Glutamatergic neuron (in vitro differentiated cells): ENCODE results near the gene TIPRL. TPM values are rescaled to one million over a fixed set of nuclear protein-coding genes. Genes with fewer than 3 reads are reported as not detected.

Experiments
- DNase-seq: peaks from one replicate; pipeline ENCODE4 v3.0.0; 2022
- H3K27ac Mint-ChIP-seq: one replicate; pipeline ENCODE4 v1.8.0; 2020; ENCODE audit warnings: mild to moderate bottlenecking, mixed read lengths, inconsistent platforms; ENCODE audit not compliant: unreplicated experiment
- H3K27me3 Mint-ChIP-seq: one replicate; pipeline ENCODE4 v1.8.0; 2020; ENCODE audit warnings: mild to moderate bottlenecking, moderate library complexity, mixed read lengths, inconsistent platforms; ENCODE audit not compliant: unreplicated experiment
- H3K36me3 Mint-ChIP-seq: one replicate; pipeline ENCODE4 v1.8.0; 2020; ENCODE audit warnings: mild to moderate bottlenecking, mixed read lengths, inconsistent platforms; ENCODE audit not compliant: unreplicated experiment
- H3K4me1 Mint-ChIP-seq: one replicate; pipeline ENCODE4 v1.8.0; 2020; ENCODE audit warnings: mild to moderate bottlenecking, low read depth, mixed read lengths, inconsistent platforms; ENCODE audit not compliant: unreplicated experiment
- H3K4me3 Mint-ChIP-seq: one replicate; pipeline ENCODE4 v1.8.0; 2020; ENCODE audit warnings: mild to moderate bottlenecking, mixed read lengths, inconsistent platforms; ENCODE audit not compliant: unreplicated experiment
- H3K9me3 Mint-ChIP-seq: one replicate; pipeline ENCODE4 v1.8.0; 2020; ENCODE audit warnings: mild to moderate bottlenecking, moderate library complexity, mixed read lengths, inconsistent platforms; ENCODE audit not compliant: unreplicated experiment
- CTCF ChIP-seq: fragments of 200-600 bp; sonication (generic); IDR thresholded peaks from one replicate; pipeline ENCODE4 v1.5.0; 2021; ENCODE audit not compliant: partially characterized antibody, unreplicated experiment
- total RNA-seq: library from RNA; stranded (reverse); fragmentation: NEBNext Ultra II Directional; extraction: Animal tissue kit (Norgen Biotek cat#: 25700); gene quantifications from one replicate; pipeline ENCODE4 v1.2.1, GENCODE V29; 2021; ENCODE audit not compliant: unreplicated experiment

The TIPRL gene
- total RNA-seq, 1 donor from 2014 or later, result 27.8 TPM

- DNase-seq, result no peak
- H3K9me3 Mint-ChIP-seq, result no peaks in the 10 kb centered on the region
- TF ChIP-seq CTCF, result no peak
- H3K36me3 Mint-ChIP-seq, result peaks cover 3% of the 10 kb centered on the region
- no peak overlapping the region for H3K27ac Mint-ChIP-seq
- H3K4me1 Mint-ChIP-seq, result no peaks in the 10 kb centered on the region
- H3K27me3 Mint-ChIP-seq, result no peaks in the 10 kb centered on the region
- H3K4me3 Mint-ChIP-seq, result no peak overlapping the region
These were observed 66.3 kb downstream of the TIPRL start for GRCh38 chr1:168245042-168245441.

GRCh38 chr1:168246506-168246905 is 67.7 kb downstream of the TIPRL start:
- Mint-ChIP-seq H3K27ac (no peak overlapping the region), H3K4me3 (no peak overlapping the region), H3K27me3 (no peaks in the 10 kb centered on the region), H3K4me1 (no peaks in the 10 kb centered on the region), H3K9me3 (no peaks in the 10 kb centered on the region), H3K36me3 (no peaks in the 10 kb centered on the region)
- DNase-seq, result no peak
- TF ChIP-seq CTCF, result no peak

Other genes starting within 250 kb of the TIPRL start
- gene DCAF6, start 242.3 kb upstream of the TIPRL start, total RNA-seq, result 28.1 TPM
- 41.1 TPM for gene MPC2, start 241.9 kb upstream of the TIPRL start, total RNA-seq
- 69.3 TPM for gene GPR161, start 42.0 kb upstream of the TIPRL start, total RNA-seq
- 32.9 TPM for gene SFT2D2, start 47.0 kb downstream of the TIPRL start, total RNA-seq
- gene TBX19, start 101.9 kb downstream of the TIPRL start, total RNA-seq, result 0.78 TPM